GM23338 (cell line): ENCODE measurements around the gene DIPK1A. TPM values are rescaled to one million over a fixed set of nuclear protein-coding genes. Genes with fewer than 3 reads are reported as not detected.

ENCODE experiments used
- ATAC-seq: fragments of 200-7000 bp; cut with Tn5 transposase; 3 replicates; pipeline ENCODE4 v1.9.1; 2020
- DNase-seq: peaks from one replicate; pipeline ENCODE4 v3.0.0-alpha.2; 2015; ENCODE audit warnings: low spot score
- H2AFZ ChIP-seq: fragments of 200-600 bp; sonication (generic); 2 replicates; pipeline ENCODE4 v1.8.0; 2016; ENCODE audit warnings: antibody characterized with exemption, mild to moderate bottlenecking, moderate library complexity
- H3F3A ChIP-seq: fragments of 200-600 bp; sonication (generic); replicated peaks from 2 replicates; pipeline ENCODE4 v1.8.0; 2017; ENCODE audit warnings: antibody characterized with exemption, mixed run types, low read depth
- H3K27ac ChIP-seq: fragments of 200-600 bp; sonication (generic); 2 replicates; pipeline ENCODE4 v1.6.1; 2016; ENCODE audit warnings: low read depth
- H3K27me3 ChIP-seq: fragments of 200-600 bp; sonication (generic); 2 replicates; pipeline ENCODE4 v1.8.0; 2016; ENCODE audit warnings: mild to moderate bottlenecking, mixed run types, moderate library complexity; ENCODE audit not compliant: insufficient read depth
- H3K36me3 ChIP-seq: fragments of 200-600 bp; sonication (generic); 2 replicates; pipeline ENCODE4 v1.8.0; 2016; ENCODE audit warnings: mild to moderate bottlenecking; ENCODE audit not compliant: insufficient read depth
- H3K4me1 ChIP-seq: fragments of 200-600 bp; sonication (generic); 2 replicates; pipeline ENCODE4 v1.8.0; 2016; ENCODE audit warnings: mild to moderate bottlenecking, moderate library complexity; ENCODE audit not compliant: insufficient read depth
- H3K4me2 ChIP-seq: fragments of 200-600 bp; sonication (generic); 2 replicates; pipeline ENCODE4 v1.7.1; 2017; ENCODE audit warnings: mixed run types
- H3K4me3 ChIP-seq: fragments of 200-600 bp; sonication (generic); 2 replicates; pipeline ENCODE4 v1.6.1; 2016; ENCODE audit warnings: mixed run types
- H3K79me2 ChIP-seq: fragments of 200-600 bp; sonication (generic); replicated peaks from 2 replicates; pipeline ENCODE4 v1.8.0; 2017; ENCODE audit warnings: mild to moderate bottlenecking; ENCODE audit not compliant: insufficient read depth
- H3K9me2 ChIP-seq: fragments of 200-600 bp; sonication (generic); 2 replicates; pipeline ENCODE4 v1.8.0; 2017; ENCODE audit not compliant: insufficient read depth
- H4K20me1 ChIP-seq: fragments of 200-600 bp; sonication (generic); replicated peaks from 2 replicates; pipeline ENCODE4 v1.8.0; 2017; ENCODE audit warnings: mild to moderate bottlenecking; ENCODE audit not compliant: insufficient read depth
- H3K27ac Mint-ChIP-seq: 2 replicates; pipeline ENCODE4 v1.8.0; 2020; ENCODE audit warnings: inconsistent platforms, mild to moderate bottlenecking, moderate library complexity, mixed read lengths
- H3K27me3 Mint-ChIP-seq: 3 replicates; pipeline ENCODE4 v1.8.0; 2022; ENCODE audit warnings: low read depth, mild to moderate bottlenecking, moderate library complexity, mixed read lengths, inconsistent platforms; ENCODE audit not compliant: insufficient read depth, poor library complexity
- H3K36me3 Mint-ChIP-seq: 3 replicates; pipeline ENCODE4 v1.8.0; 2021; ENCODE audit warnings: low read depth, mild to moderate bottlenecking, inconsistent platforms, moderate library complexity, mixed read lengths
- H3K4me1 Mint-ChIP-seq: 3 replicates; pipeline ENCODE4 v1.8.0; 2020; ENCODE audit warnings: mild to moderate bottlenecking, inconsistent platforms, mixed read lengths
- H3K4me3 Mint-ChIP-seq: 3 replicates; pipeline ENCODE4 v1.8.0; 2021; ENCODE audit warnings: moderate library complexity, mild to moderate bottlenecking, inconsistent platforms, mixed read lengths
- H3K9me3 Mint-ChIP-seq: 3 replicates; pipeline ENCODE4 v1.8.0; 2020; ENCODE audit warnings: moderate library complexity, mild to moderate bottlenecking, inconsistent platforms, mixed read lengths
- CREB1 ChIP-seq: fragments of 250-450 bp; sonication (Bioruptor Pico); IDR thresholded peaks from 2 replicates; pipeline ENCODE4 v1.5.0; 2020; ENCODE audit warnings: low read depth, mild to moderate bottlenecking, moderate library complexity
- ETS1 ChIP-seq: IDR thresholded peaks from 2 replicates; pipeline ENCODE4 v1.6.1; 2016; ENCODE audit warnings: antibody characterized with exemption
- EZH2phosphoT487 ChIP-seq: fragments of 200-600 bp; sonication (generic); IDR thresholded peaks from one replicate; pipeline ENCODE4 v1.8.1; 2018; ENCODE audit warnings: antibody characterized with exemption; ENCODE audit not compliant: unreplicated experiment
- JUNB ChIP-seq: IDR thresholded peaks from one replicate; pipeline ENCODE4 v1.6.1; 2016; ENCODE audit warnings: antibody characterized with exemption; ENCODE audit not compliant: unreplicated experiment
- REST ChIP-seq: IDR thresholded peaks from one replicate; pipeline ENCODE4 v1.6.1; 2018; ENCODE audit warnings: antibody characterized with exemption; ENCODE audit not compliant: unreplicated experiment
- STAT1 ChIP-seq: IDR thresholded peaks from one replicate; pipeline ENCODE4 v1.6.1; 2016; ENCODE audit warnings: antibody characterized with exemption; ENCODE audit not compliant: unreplicated experiment
- ZNF114 ChIP-seq: fragments of 250-450 bp; sonication (Bioruptor Pico); IDR thresholded peaks from 2 replicates; pipeline ENCODE4 v1.5.0; 2020; ENCODE audit warnings: mild to moderate bottlenecking, moderate library complexity
- ZNF331 ChIP-seq: fragments of 250-450 bp; sonication (Bioruptor Pico); IDR thresholded peaks from 2 replicates; pipeline ENCODE4 v1.5.0; 2020; ENCODE audit warnings: low read depth, mild to moderate bottlenecking, moderate library complexity
- ZNF462 ChIP-seq: fragments of 250-450 bp; sonication (Bioruptor Pico); IDR thresholded peaks from 2 replicates; pipeline ENCODE4 v1.5.0; 2020; ENCODE audit warnings: mild to moderate bottlenecking, moderate library complexity
- polyA plus RNA-seq: library from polyadenylated mRNA; unstranded; fragments of >200 nt; fragmentation: Nextera tagmentation; extraction: Ambion mirVana; gene quantifications from 2 replicates; pipeline ENCODE4 v1.2.1, GENCODE V29; 2016
- total RNA-seq: library from RNA; depleted of rRNA; stranded (reverse); fragments of >200 nt; shearing (Covaris generic); gene quantifications from 2 replicates; pipeline ENCODE4 v1.2.3, GENCODE V29; 2014

DIPK1A gene
- total and polyA plus RNA-seq, 2 experiments from 2014 or later: 4.8 to 6.1 TPM

- no peak for TF ChIP-seq STAT1
Measured at GRCh38 chr1:92855236-92855635, 106.0 kb downstream of the DIPK1A start (continued).

- no peaks in the 10 kb centered on the region for H3K9me3 Mint-ChIP-seq
- no peak overlapping the region for H2AFZ ChIP-seq
- no peak for ATAC-seq
- H3K27me3 ChIP-seq: no peaks in the 10 kb centered on the region
- H3K36me3 Mint-ChIP-seq: no peaks in the 10 kb centered on the region
- TF ChIP-seq ETS1: no peak
- H3K79me2 ChIP-seq: no peaks in the 10 kb centered on the region
- H3K9me2 ChIP-seq: no peaks in the 10 kb centered on the region
- H3K27ac ChIP-seq: no peak overlapping the region
- no peak overlapping the region for H3K4me2 ChIP-seq
- H3K27ac Mint-ChIP-seq: no peak overlapping the region
- H3K4me3 ChIP-seq: no peak overlapping the region
- DNase-seq: no peak
- no peaks in the 10 kb centered on the region for H3F3A ChIP-seq
- no peaks in the 10 kb centered on the region for H4K20me1 ChIP-seq
- H3K4me1 ChIP-seq: no peaks in the 10 kb centered on the region
- H3K4me1 Mint-ChIP-seq: 0 out of 3 replicates have a peak, but pooled peaks cover 3% of the 10 kb centered on the region
- no peaks in the 10 kb centered on the region for H3K36me3 ChIP-seq
- no peak overlapping the region for H3K4me3 Mint-ChIP-seq
- H3K27me3 Mint-ChIP-seq: peaks cover 2% of the 10 kb centered on the region
Measured at GRCh38 chr1:92854101-92854785, 107.0 kb downstream of the DIPK1A start.

GRCh38 chr1:92853299-92853698 is 108.0 kb downstream of the DIPK1A start:
- H3K79me2 ChIP-seq: no peaks in the 10 kb centered on the region
- Mint-ChIP-seq H3K27ac (no peak overlapping the region), H3K36me3 (no peaks in the 10 kb centered on the region), H3K9me3 (no peaks in the 10 kb centered on the region), H3K4me1 (0 out of 3 replicates have a peak, but pooled peaks cover 3% of the 10 kb centered on the region), H3K4me3 (no peak overlapping the region), H3K27me3 (peaks cover 2% of the 10 kb centered on the region)
- H3K36me3 ChIP-seq: no peaks in the 10 kb centered on the region
- no peak overlapping the region for H3K4me3 ChIP-seq
- ATAC-seq (no peak), DNase-seq (no peak)
- H3K4me2 ChIP-seq: no peak overlapping the region
- H3K27me3 ChIP-seq: no peaks in the 10 kb centered on the region
- no peaks in the 10 kb centered on the region for H3K4me1 ChIP-seq
- no peaks in the 10 kb centered on the region for H3K9me2 ChIP-seq
- H2AFZ ChIP-seq: no peak overlapping the region
- H3F3A ChIP-seq: no peaks in the 10 kb centered on the region
- H3K27ac ChIP-seq: no peak overlapping the region
- no peaks in the 10 kb centered on the region for H4K20me1 ChIP-seq
- TF ChIP-seq CREB1: no peak
- TF ChIP-seq ZNF462: no peak
- TF ChIP-seq EZH2phosphoT487: no peak
- TF ChIP-seq ZNF114 (CRISPR knock-in tag): no peak
- TF ChIP-seq JUNB: no peak
- TF ChIP-seq REST: no peak
- no peak for TF ChIP-seq ZNF331
- no peak for TF ChIP-seq STAT1
